ENCODE data around the gene PRXL2B. TPM values are rescaled to one million over a fixed set of nuclear protein-coding genes. Genes with fewer than 3 reads are reported as not detected.

PRXL2B gene
- total RNA-seq, 1 experiment from 2014 or later, result 31.0 TPM

GRCh38 chr1:2632561-2633361 is 46.2 kb downstream of the PRXL2B start, which contains the start of gene MMEL1:
TSS of gene MMEL1 (minus strand) at chr1:2633016. CDS start at chr1:2629484, 3,532 bp downstream.
- CTCF ChIA-PET, result interaction anchor here (0.7 kb wide), 1 partner anchor 205 kb away, joined by 5 read pairs; no protein-coding TSS in a partner anchor
- DNase-seq, result no peak

GRCh38 chr1:2633366-2633935 is 46.9 kb downstream of the PRXL2B start:
- Mint-ChIP-seq H3K27ac (ENCODE audit: unreplicated experiment) (no peak overlapping the region), H3K27me3 (ENCODE audit: unreplicated experiment) (peaks cover 63% of the 10 kb centered on the region), H3K36me3 (ENCODE audit: insufficient read depth, unreplicated experiment) (no peaks in the 10 kb centered on the region), H3K4me1 (ENCODE audit: low read depth, unreplicated experiment) (no peaks in the 10 kb centered on the region), H3K9me3 (ENCODE audit: low read depth, unreplicated experiment) (peaks cover 4% of the 10 kb centered on the region), H3K4me3 (ENCODE audit: low read depth, unreplicated experiment) (no peak overlapping the region)
- TF ChIP-seq, protein P1, sequence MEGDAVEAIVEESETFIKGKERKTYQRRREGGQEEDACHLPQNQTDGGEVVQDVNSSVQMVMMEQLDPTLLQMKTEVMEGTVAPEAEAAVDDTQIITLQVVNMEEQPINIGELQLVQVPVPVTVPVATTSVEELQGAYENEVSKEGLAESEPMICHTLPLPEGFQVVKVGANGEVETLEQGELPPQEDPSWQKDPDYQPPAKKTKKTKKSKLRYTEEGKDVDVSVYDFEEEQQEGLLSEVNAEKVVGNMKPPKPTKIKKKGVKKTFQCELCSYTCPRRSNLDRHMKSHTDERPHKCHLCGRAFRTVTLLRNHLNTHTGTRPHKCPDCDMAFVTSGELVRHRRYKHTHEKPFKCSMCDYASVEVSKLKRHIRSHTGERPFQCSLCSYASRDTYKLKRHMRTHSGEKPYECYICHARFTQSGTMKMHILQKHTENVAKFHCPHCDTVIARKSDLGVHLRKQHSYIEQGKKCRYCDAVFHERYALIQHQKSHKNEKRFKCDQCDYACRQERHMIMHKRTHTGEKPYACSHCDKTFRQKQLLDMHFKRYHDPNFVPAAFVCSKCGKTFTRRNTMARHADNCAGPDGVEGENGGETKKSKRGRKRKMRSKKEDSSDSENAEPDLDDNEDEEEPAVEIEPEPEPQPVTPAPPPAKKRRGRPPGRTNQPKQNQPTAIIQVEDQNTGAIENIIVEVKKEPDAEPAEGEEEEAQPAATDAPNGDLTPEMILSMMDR (IDR thresholded peaks at IDR 0.05; ENCODE audit: unreplicated experiment), result no peak
- CTCF ChIA-PET, result no interaction called here
- intact Hi-C loops (cut with micrococcal nuclease; ENCODE audit: unreplicated experiment), result no loop called here
- no peak for DNase-seq
- no TSS peak for BruUV-seq (replicated peaks)

More at GRCh38 chr1:2632561-2633361, 46.2 kb downstream of the PRXL2B start, which contains the start of gene MMEL1:
- H3K4me3 Mint-ChIP-seq (ENCODE audit: low read depth, unreplicated experiment), result no peak within 1 kb of the TSS
- no peaks in the 10 kb centered on the region for H3K36me3 Mint-ChIP-seq (ENCODE audit: insufficient read depth, unreplicated experiment)
- no peak within 1 kb of the TSS for H3K27ac Mint-ChIP-seq (ENCODE audit: unreplicated experiment)
- TF ChIP-seq, protein P1 (IDR thresholded peaks at IDR 0.05; ENCODE audit: unreplicated experiment), result no peak
- H3K27me3 Mint-ChIP-seq (ENCODE audit: unreplicated experiment), result peaks cover 57% of the 10 kb centered on the region
- no TSS peak for BruUV-seq (replicated peaks)
- intact Hi-C loops (cut with micrococcal nuclease; ENCODE audit: unreplicated experiment), result no loop called here
- H3K9me3 Mint-ChIP-seq (ENCODE audit: low read depth, unreplicated experiment), result peaks cover 4% of the 10 kb centered on the region
- H3K4me1 Mint-ChIP-seq (ENCODE audit: low read depth, unreplicated experiment), result no peaks in the 10 kb centered on the region

DNA sequence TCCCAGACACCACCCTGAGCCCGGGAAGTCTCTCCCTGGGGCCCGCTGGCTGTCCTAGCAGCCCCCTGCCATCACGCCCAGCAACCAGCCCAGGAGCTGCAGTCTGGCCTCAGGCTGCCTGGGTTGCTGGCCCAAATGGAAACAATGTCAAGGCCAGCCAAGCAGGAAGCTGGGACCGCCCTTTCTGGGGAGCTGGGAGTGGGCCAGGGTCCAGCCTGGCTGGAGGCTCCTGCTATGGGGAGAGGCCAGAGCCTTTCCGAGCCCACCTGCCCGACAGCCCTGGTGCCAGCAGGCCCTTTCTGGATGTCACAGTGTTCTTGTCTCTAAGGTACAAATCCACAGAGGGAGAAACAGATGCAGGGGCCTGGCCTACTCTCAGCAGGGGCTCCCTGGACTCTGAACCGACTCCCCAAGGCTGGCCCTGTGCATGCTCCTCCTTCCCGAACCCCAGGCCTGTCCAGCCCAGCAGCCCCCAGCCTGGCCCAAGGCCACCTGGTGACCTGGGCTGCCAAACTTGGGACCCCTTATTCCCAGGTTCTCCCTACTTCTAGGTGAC is 47.4 kb downstream of the PRXL2B start:
- Mint-ChIP-seq H3K9me3 (ENCODE audit: low read depth, unreplicated experiment) (peaks cover 4% of the 10 kb centered on the region), H3K4me1 (ENCODE audit: low read depth, unreplicated experiment) (no peaks in the 10 kb centered on the region), H3K4me3 (ENCODE audit: low read depth, unreplicated experiment) (no peak overlapping the region), H3K36me3 (ENCODE audit: insufficient read depth, unreplicated experiment) (no peaks in the 10 kb centered on the region), H3K27ac (ENCODE audit: unreplicated experiment) (no peak overlapping the region), H3K27me3 (ENCODE audit: unreplicated experiment) (peaks cover 68% of the 10 kb centered on the region)
- no TSS peak for BruUV-seq (replicated peaks)
- intact Hi-C loops (cut with micrococcal nuclease; ENCODE audit: unreplicated experiment), result no loop called here
- no peak for DNase-seq
- TF ChIP-seq, protein P1 (IDR thresholded peaks at IDR 0.05; ENCODE audit: unreplicated experiment), result no peak
- CTCF ChIA-PET, result no interaction called here

DNA sequence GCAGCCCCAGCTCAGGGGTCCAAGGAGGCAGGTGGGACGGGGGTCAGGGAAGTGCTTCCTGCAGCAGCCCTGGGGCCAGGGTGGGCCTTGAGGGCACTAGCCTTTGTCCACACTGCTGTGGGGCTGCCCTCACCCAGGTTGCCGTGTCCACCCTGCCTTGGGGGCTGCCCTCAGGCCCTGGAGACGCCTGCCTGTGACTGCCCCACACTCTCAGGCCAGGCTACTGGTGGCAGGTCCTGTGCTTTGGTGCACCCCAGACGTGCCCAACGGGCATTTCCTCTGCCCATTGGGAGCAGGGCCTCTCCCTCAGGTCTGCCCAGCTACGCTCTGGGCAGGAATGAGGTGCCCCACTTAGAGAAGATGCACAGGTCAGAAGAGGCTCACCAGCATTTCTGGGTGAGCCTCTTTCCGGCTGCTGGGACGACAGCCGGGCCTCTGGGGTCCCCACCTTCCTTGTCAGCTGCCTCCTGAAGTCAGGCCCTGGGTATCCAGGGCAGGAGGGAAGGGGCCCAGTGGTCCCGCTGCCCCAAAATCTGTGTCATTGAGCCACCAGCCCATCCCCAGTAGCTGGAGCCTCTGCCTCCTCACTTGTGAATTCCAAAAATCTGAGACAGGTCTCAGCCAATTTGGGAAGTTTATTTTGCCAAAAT is 48.9 kb downstream of the PRXL2B start:
- peaks cover 65% of the 10 kb centered on the region for H3K27me3 Mint-ChIP-seq (ENCODE audit: unreplicated experiment)
- DNase-seq, result no peak
- no peak overlapping the region for H3K27ac Mint-ChIP-seq (ENCODE audit: unreplicated experiment)
- no TSS peak for BruUV-seq (replicated peaks)
- H3K4me1 Mint-ChIP-seq (ENCODE audit: low read depth, unreplicated experiment), result no peaks in the 10 kb centered on the region
- intact Hi-C loops (cut with micrococcal nuclease; ENCODE audit: unreplicated experiment), result no loop called here
- no peak overlapping the region for H3K4me3 Mint-ChIP-seq (ENCODE audit: low read depth, unreplicated experiment)
- peaks cover 4% of the 10 kb centered on the region for H3K9me3 Mint-ChIP-seq (ENCODE audit: low read depth, unreplicated experiment)
- TF ChIP-seq, protein P1 (IDR thresholded peaks at IDR 0.05; ENCODE audit: unreplicated experiment), result no peak
- no peaks in the 10 kb centered on the region for H3K36me3 Mint-ChIP-seq (ENCODE audit: insufficient read depth, unreplicated experiment)
- CTCF ChIA-PET, result no interaction called here
